GM06990 (cell line): Measurements from ENCODE around the gene TSPO2.

Experiments used
- DNase-seq: peaks from one replicate; pipeline ENCODE4 v3.0.0-alpha.2; 2011; ENCODE audit not compliant: insufficient read length; ENCODE audit errors: extremely low read depth
- H3K27me3 ChIP-seq: replicated peaks from 2 replicates; pipeline ENCODE4 v1.6.0; 2011; ENCODE audit warnings: low read length; ENCODE audit not compliant: control insufficient read depth, insufficient read depth
- H3K36me3 ChIP-seq: 2 replicates; pipeline ENCODE4 v1.5.1; 2011; ENCODE audit warnings: low read length; ENCODE audit not compliant: control insufficient read depth, insufficient read depth
- H3K4me3 ChIP-seq: replicated peaks from 2 replicates; pipeline ENCODE4 v1.5.1; 2011; ENCODE audit warnings: low read depth, mild to moderate bottlenecking, control low read depth, low read length
- CTCF ChIP-seq: IDR thresholded peaks from 2 replicates; pipeline ENCODE4 v1.5.1; 2011; ENCODE audit warnings: low read length, control low read depth, mild to moderate bottlenecking, inconsistent platforms; ENCODE audit not compliant: insufficient read depth, poor library complexity, severe bottlenecking

TSPO2 gene

GRCh38 chr6:41053041-41053440, 10.8 kb downstream of the TSPO2 start, which contains the start of gene APOBEC2:
Gene APOBEC2 (plus strand): TSS chr6:41053202. CDS start chr6:41053348, 146 bp downstream.
- no peaks in the 10 kb centered on the region for H3K27me3 ChIP-seq
- no peaks in the 10 kb centered on the region; the same call in 1 of the 2 replicates for H3K36me3 ChIP-seq
- no peak within 1 kb of the TSS for H3K4me3 ChIP-seq
- no peak for TF ChIP-seq CTCF
- DNase-seq, result no peak

- H3K4me3 ChIP-seq, result no peak overlapping the region
- no peaks in the 10 kb centered on the region for H3K27me3 ChIP-seq
- no peak for TF ChIP-seq CTCF
- no peaks in the 10 kb centered on the region; the same call in 1 of the 2 replicates for H3K36me3 ChIP-seq
- DNase-seq, result no peak
These were observed 12.2 kb downstream of the TSPO2 start for GRCh38 chr6:41054511-41054910.

GRCh38 chr6:41055149-41055548, 12.9 kb downstream of the TSPO2 start:
- no peak overlapping the region for H3K4me3 ChIP-seq
- TF ChIP-seq CTCF, result no peak
- no peak for DNase-seq

GRCh38 chr6:41056768-41057490, 14.7 kb downstream of the TSPO2 start:
- H3K27me3 ChIP-seq, result no peaks in the 10 kb centered on the region

More at GRCh38 chr6:41055149-41055548, 12.9 kb downstream of the TSPO2 start:
- Histone ChIP-seq H3K27me3 (no peaks in the 10 kb centered on the region), H3K36me3 (no peaks in the 10 kb centered on the region; the same call in 1 of the 2 replicates)

GRCh38 chr6:41058783-41059181, 16.5 kb downstream of the TSPO2 start:
- no peak overlapping the region for H3K4me3 ChIP-seq
- H3K27me3 ChIP-seq, result no peaks in the 10 kb centered on the region
- peaks cover 2% of the 10 kb centered on the region; the same call in 1 of the 2 replicates for H3K36me3 ChIP-seq
- TF ChIP-seq CTCF, result no peak
- no peak for DNase-seq

More at GRCh38 chr6:41056768-41057490, 14.7 kb downstream of the TSPO2 start:
- DNase-seq, result no peak
- no peak for TF ChIP-seq CTCF
- peaks cover 2% of the 10 kb centered on the region; the same call in 1 of the 2 replicates for H3K36me3 ChIP-seq
- no peak overlapping the region for H3K4me3 ChIP-seq
